Right atrium auricular region (tissue), 2 donors: ENCODE results near the gene ADAMTS17. TPM values are rescaled to one million over a fixed set of nuclear protein-coding genes. Genes with fewer than 3 reads are reported as not detected.
"Not testable (repeated sequence)": the region's sequence is repeated elsewhere in the genome, so short reads cannot be mapped to it uniquely, and the experiment has no call there.

Source experiments
- DNase-seq: peaks from one replicate; pipeline ENCODE4 v3.0.0-alpha.2; 2019; ENCODE audit warnings: low spot score
- H3K27ac ChIP-seq, 2 donors: fragments of 200-600 bp; sonication (generic); 1 replicate in 1 of 2; 2 replicates in 1 of 2; pipeline ENCODE4 v1.5.1; 2016 to 2019
- H3K27me3 ChIP-seq, 2 donors: fragments of 200-600 bp; sonication (generic); one replicate each; pipeline versions ENCODE4 v1.5.1 to v1.6.0; 2017 to 2019
- H3K36me3 ChIP-seq: fragments of 200-600 bp; sonication (generic); one replicate; pipeline ENCODE4 v1.5.1; 2016
- H3K4me1 ChIP-seq, 2 donors: fragments of 200-600 bp; sonication (generic); one replicate each; pipeline versions ENCODE4 v1.5.1 to v1.6.0; 2017 to 2019
- H3K4me3 ChIP-seq, 2 donors: fragments of 200-600 bp; sonication (generic); 1 replicate in 1 of 2; 2 replicates in 1 of 2; pipeline ENCODE4 v1.5.1; 2017 to 2019; ENCODE audit warnings: mild to moderate bottlenecking in 1 of 2, moderate library complexity in 1 of 2
- H3K9me3 ChIP-seq, 2 donors: fragments of 200-600 bp; sonication (generic); one replicate each; pipeline ENCODE4 v1.5.1; 2019
- total RNA-seq, 2 donors: library from RNA; depleted of rRNA; stranded (reverse); fragments of >200 nt; gene quantifications; one replicate each; pipeline ENCODE4 v1.1.0, GENCODE V29; 2016
- TF ChIP-seq, protein P1 (sequence below), 2 donors: fragments of 200-600 bp; sonication (generic); IDR thresholded peaks; one replicate each; pipeline ENCODE4 v1.5.1; 2019; ENCODE audit warnings: antibody characterized with exemption in 2 of 2

The ADAMTS17 gene
- total RNA-seq, 2 donors from 2014 or later: 3.6 to 4.4 TPM

- no peak for DNase-seq
- no peaks in the 10 kb centered on the region for H3K9me3 ChIP-seq
- no peak overlapping the region for H3K27ac ChIP-seq
- no peaks in the 10 kb centered on the region for H3K36me3 ChIP-seq
- TF ChIP-seq, protein P1, sequence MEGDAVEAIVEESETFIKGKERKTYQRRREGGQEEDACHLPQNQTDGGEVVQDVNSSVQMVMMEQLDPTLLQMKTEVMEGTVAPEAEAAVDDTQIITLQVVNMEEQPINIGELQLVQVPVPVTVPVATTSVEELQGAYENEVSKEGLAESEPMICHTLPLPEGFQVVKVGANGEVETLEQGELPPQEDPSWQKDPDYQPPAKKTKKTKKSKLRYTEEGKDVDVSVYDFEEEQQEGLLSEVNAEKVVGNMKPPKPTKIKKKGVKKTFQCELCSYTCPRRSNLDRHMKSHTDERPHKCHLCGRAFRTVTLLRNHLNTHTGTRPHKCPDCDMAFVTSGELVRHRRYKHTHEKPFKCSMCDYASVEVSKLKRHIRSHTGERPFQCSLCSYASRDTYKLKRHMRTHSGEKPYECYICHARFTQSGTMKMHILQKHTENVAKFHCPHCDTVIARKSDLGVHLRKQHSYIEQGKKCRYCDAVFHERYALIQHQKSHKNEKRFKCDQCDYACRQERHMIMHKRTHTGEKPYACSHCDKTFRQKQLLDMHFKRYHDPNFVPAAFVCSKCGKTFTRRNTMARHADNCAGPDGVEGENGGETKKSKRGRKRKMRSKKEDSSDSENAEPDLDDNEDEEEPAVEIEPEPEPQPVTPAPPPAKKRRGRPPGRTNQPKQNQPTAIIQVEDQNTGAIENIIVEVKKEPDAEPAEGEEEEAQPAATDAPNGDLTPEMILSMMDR (IDR thresholded peaks at IDR 0.05): no peak
- H3K4me3 ChIP-seq: no peak overlapping the region
- H3K27me3 ChIP-seq: no peaks in the 10 kb centered on the region
- H3K4me1 ChIP-seq: peaks cover 0 to 13% of the 10 kb centered on the region in 2 donors
These were observed 361.0 kb downstream of the ADAMTS17 start for GRCh38 chr15:99980752-99981151.

DNA sequence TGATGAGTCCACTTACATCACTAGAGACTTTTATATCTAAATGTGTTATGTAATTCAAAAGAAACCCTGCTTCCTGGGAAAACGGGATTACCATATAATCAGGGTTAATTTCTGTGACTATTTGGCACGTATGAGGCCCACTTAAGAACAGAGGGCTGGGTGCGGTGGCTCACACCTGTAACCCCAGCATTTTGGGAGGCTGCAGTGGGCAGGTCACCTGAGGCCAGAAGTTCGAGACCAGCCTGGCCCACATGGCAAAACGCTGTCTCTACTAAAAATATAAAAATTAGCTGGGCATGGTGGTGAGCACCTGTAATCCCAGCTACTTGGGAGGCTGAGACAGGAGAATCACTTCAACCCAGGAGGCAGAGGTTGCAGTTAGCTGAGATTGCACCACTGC is 361.9 kb downstream of the ADAMTS17 start:
- DNase-seq, H3K36me3 ChIP-seq, H3K27ac ChIP-seq, H3K9me3 ChIP-seq, H3K4me3 ChIP-seq, H3K27me3 ChIP-seq: not testable (repeated sequence)
- H3K4me1 ChIP-seq: peaks cover 0 to 13% of the 10 kb centered on the region in 2 donors

GRCh38 chr15:99979371-99979770 is 362.4 kb downstream of the ADAMTS17 start:
- no peak overlapping the region for H3K4me3 ChIP-seq
- no peak for DNase-seq
- peaks cover 0 to 13% of the 10 kb centered on the region in 2 donors for H3K4me1 ChIP-seq
- no peak overlapping the region for H3K27ac ChIP-seq
- TF ChIP-seq, protein P1 (IDR thresholded peaks at IDR 0.05): no peak
- no peaks in the 10 kb centered on the region for H3K36me3 ChIP-seq
- H3K9me3 ChIP-seq: no peaks in the 10 kb centered on the region
- H3K27me3 ChIP-seq: no peaks in the 10 kb centered on the region

DNA sequence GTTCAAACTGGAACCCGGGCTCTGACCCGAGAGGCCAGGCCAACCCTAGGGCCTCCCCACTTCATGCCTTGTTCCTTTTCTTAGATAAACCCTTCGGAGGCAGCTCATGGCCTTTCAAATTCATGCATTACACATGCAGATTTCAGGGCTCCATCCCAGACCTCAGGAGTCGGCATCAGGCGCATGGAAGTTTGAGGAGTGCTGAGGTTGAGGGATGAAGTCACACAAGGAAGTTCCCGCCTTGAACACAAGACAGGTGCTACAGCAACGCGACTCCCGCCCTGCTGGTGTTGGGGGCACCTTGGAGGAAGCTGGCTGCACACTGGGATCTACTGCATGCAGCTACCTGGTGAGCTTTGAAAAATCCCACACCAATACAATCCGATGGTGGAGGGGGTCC is 363.3 kb downstream of the ADAMTS17 start:
- Histone ChIP-seq H3K4me3 (no peak overlapping the region), H3K4me1 (peaks cover 0 to 9% of the 10 kb centered on the region in 2 donors), H3K36me3 (no peaks in the 10 kb centered on the region), H3K27ac (no peak overlapping the region), H3K27me3 (no peaks in the 10 kb centered on the region), H3K9me3 (no peaks in the 10 kb centered on the region)
- TF ChIP-seq, protein P1 (IDR thresholded peaks at IDR 0.05): no peak
- DNase-seq: no peak

- H3K36me3 ChIP-seq: no peaks in the 10 kb centered on the region
- H3K9me3 ChIP-seq: no peaks in the 10 kb centered on the region
- no peak for DNase-seq
- H3K27me3 ChIP-seq: no peaks in the 10 kb centered on the region
- no peak overlapping the region for H3K27ac ChIP-seq
- H3K4me3 ChIP-seq: no peak overlapping the region
- TF ChIP-seq, protein P1 (IDR thresholded peaks at IDR 0.05): no peak
- peaks cover 0 to 9% of the 10 kb centered on the region in 2 donors for H3K4me1 ChIP-seq
These were observed 363.8 kb downstream of the ADAMTS17 start for GRCh38 chr15:99977929-99978328.

DNA sequence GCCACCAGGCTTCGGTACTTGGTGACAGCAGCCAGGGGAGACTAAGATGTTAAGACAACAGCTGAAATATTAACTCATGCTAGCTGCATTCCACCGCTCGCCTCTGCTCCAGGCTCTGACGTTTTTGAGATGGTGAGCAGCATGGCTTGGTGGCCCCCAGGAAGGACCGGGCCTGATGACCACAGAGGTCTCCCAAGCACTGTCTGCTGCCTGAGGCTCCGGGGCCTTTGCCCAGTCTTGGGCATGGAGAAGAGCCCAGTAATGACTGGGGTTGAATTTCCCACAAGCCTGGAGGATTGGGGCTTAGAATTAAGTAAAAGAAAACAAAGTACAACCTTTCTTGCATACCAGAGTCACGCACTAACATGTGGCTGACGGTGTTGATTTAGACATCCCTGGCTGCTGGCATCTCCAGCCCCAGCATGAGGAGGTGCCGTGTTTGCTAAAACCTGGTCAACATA is 364.9 kb downstream of the ADAMTS17 start:
- Histone ChIP-seq H3K4me1 (peaks cover 0 to 9% of the 10 kb centered on the region in 2 donors), H3K9me3 (no peaks in the 10 kb centered on the region), H3K36me3 (no peaks in the 10 kb centered on the region), H3K27me3 (no peaks in the 10 kb centered on the region), H3K27ac (no peak overlapping the region), H3K4me3 (no peak overlapping the region)
- DNase-seq: no peak
- TF ChIP-seq, protein P1 (IDR thresholded peaks at IDR 0.05): no peak
